Lung (tissue), 12 donors: ENCODE measurements around the gene NDC80. TPM values are rescaled to one million over a fixed set of nuclear protein-coding genes. Genes with fewer than 3 reads are reported as not detected.
A peak's percentile ranks its signal among the peaks of the same experiment; 100 is the strongest.

Source experiments
- ATAC-seq: fragments of 200-7000 bp; cut with Tn5 transposase; one replicate; pipeline ENCODE4 v1.9.1; 2020; ENCODE audit warnings: moderate number of reproducible peaks; ENCODE audit not compliant: insufficient read depth, low FRiP score
- DNase-seq, 3 donors: peaks; one replicate each; pipeline ENCODE4 v3.0.0-alpha.2; 2013 to 2017
- H3K27ac ChIP-seq, 2 donors: one replicate each; pipeline ENCODE4 v1.5.1; 2013; ENCODE audit warnings: mild to moderate bottlenecking in 2 of 2, moderate library complexity in 2 of 2, control low read depth in 1 of 2, inconsistent platforms in 1 of 2, low read depth in 1 of 2, low read length in 1 of 2
- H3K27me3 ChIP-seq, 3 donors: one replicate each; pipeline ENCODE4 v1.5.1; 2013; ENCODE audit warnings: low read length in 2 of 3; ENCODE audit not compliant: control insufficient read depth in 3 of 3, insufficient read depth in 3 of 3
- H3K36me3 ChIP-seq, 4 donors: one replicate each; pipeline ENCODE4 v1.5.1; 2013; ENCODE audit warnings: low read length in 4 of 4, mild to moderate bottlenecking in 1 of 4, moderate library complexity in 1 of 4; ENCODE audit not compliant: control insufficient read depth in 4 of 4, insufficient read depth in 4 of 4
- H3K4me1 ChIP-seq, 5 donors: one replicate each; pipeline ENCODE4 v1.5.1; 2013; ENCODE audit warnings: low read length in 5 of 5, mild to moderate bottlenecking in 2 of 5, moderate library complexity in 1 of 5; ENCODE audit not compliant: control insufficient read depth in 5 of 5, insufficient read depth in 5 of 5
- H3K4me3 ChIP-seq: one replicate; pipeline ENCODE4 v1.5.1; 2013; ENCODE audit warnings: mild to moderate bottlenecking, control low read depth, moderate library complexity
- H3K9ac ChIP-seq, 2 donors: one replicate each; pipeline ENCODE4 v1.5.1; 2013; ENCODE audit warnings: low read length in 2 of 2, control low read depth in 1 of 2; ENCODE audit not compliant: insufficient read depth in 1 of 2
- H3K9me3 ChIP-seq, 4 donors: one replicate each; pipeline ENCODE4 v1.5.1; 2013; ENCODE audit warnings: low read length in 3 of 4, mild to moderate bottlenecking in 1 of 4, moderate library complexity in 1 of 4; ENCODE audit not compliant: control insufficient read depth in 4 of 4, insufficient read depth in 3 of 4
- CTCF ChIP-seq: IDR thresholded peaks from 2 replicates; pipeline ENCODE4 v1.5.1; 2012; ENCODE audit warnings: mild to moderate bottlenecking; ENCODE audit errors: control extremely low read depth, extremely low read depth
- WGBS, 2 donors: extraction: QIAGEN DNeasy Blood & Tissue Kit; methylation state at CpG; one replicate each; pipeline ENCODE4 v1.1.7; 2013; 5-methylcytosine and 5-hydroxymethylcytosine counted together
- polyA plus RNA-seq, 2 donors: library from polyadenylated mRNA; stranded (reverse); fragments of 200-250 nt; gene quantifications; one replicate each; pipeline ENCODE4 v1.2.1, GENCODE V29; 2013
- total RNA-seq, 2 donors: library from RNA; depleted of rRNA in 1 of 2; stranded (reverse); fragments of >200 nt in 1 of 2; gene quantifications; one replicate each; pipeline ENCODE4 v1.2.1, GENCODE V29; 2014 to 2021
- donor health status: control.
- donor health status: control.
- donor health status: Bipolar disorder and iron deficiency.
- donor health status: healthy.
- donor health status: DM: yes; HTN: yes; CAD: no.

Gene NDC80
- total and polyA plus RNA-seq, 4 donors, result 0.55 to 3.9 (median 2.3) TPM

DNA sequence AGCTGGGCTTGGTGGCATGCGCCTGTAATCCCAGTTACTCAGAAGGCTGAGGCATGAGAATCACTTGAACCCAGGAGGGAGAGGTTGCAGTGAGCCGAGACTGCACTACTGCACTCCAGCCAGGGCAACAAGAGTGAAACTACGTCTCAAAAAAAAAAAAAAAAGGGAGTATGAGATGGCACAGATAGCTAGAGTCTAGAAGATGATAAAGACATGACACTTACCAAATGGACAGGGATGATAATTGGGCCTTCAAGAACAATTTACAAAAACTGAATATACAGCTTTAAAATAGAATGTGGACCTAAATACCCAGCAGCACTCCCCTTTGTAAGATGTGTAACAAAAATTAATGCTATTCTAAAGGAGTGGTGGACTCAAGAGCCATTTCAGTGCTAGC, 2.8 kb upstream of the NDC80 start:
- ATAC-seq, result no peak
- H3K27me3 ChIP-seq, result no peaks in the 10 kb centered on the region
- DNase-seq, result no peak
- H3K9ac ChIP-seq, result no peak overlapping the region
- peaks cover 0 to 29% (median 10%) of the 10 kb centered on the region in 5 donors for H3K4me1 ChIP-seq
- H3K36me3 ChIP-seq, result peaks cover 2 to 5% (median 2%) of the 10 kb centered on the region in 4 donors
- H3K9me3 ChIP-seq, result no peaks in the 10 kb centered on the region
- no peak for TF ChIP-seq CTCF
- WGBS, 2 donors, result 96 to 97% methylated on average over 3 of the region's 3 CpGs
- no peak overlapping the region for H3K27ac ChIP-seq
- H3K4me3 ChIP-seq, result no peak overlapping the region

DNA sequence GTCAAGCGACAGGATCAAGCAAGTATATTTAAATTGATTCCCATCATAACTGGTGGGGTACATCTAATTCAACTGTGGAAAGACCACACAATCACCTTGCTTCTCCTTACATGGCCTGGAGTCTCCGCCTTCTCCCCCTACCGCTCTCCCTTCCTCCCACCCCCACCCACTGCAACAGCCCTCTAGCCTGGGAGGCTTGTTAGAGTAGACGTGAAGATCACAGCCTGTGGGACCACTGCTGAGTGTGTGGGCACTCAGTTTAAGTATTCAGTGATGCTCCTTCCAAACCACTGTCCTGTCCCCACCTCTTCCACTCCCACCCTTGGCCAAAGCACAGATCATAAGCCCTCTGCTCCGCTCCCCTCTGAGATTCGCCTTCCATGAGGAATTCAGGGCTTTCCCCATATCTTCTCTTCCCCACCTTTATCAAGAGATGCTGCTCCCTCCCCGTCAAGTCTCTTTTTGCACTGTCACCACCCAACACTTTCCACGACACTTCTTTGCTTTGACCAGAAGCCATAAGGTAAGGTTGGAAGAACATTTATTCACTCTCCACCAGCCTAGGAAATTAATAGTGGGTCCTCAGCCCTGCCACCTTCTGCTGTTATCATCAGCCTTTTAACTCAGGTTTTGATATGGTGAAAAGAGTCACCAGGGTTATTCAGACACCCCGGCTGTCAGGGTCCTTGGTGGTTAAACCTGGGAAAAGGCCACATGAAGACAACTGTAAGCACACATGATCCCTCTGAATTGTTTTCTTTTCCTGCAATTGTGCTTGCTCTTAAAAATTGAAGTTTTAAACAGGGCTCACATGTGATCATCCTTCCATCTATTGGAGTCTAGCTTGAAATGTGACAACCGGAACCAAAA, 1.8 kb upstream of the NDC80 start:
- Histone ChIP-seq H3K9ac (peak overlapping the region in 1 of 2 donors; percentile 100), H3K36me3 (peaks cover 0 to 5% (median 2%) of the 10 kb centered on the region in 4 donors), H3K27ac (no peak overlapping the region), H3K4me3 (no peak overlapping the region), H3K27me3 (no peaks in the 10 kb centered on the region), H3K4me1 (peaks cover 0 to 38% (median 10%) of the 10 kb centered on the region in 5 donors), H3K9me3 (no peaks in the 10 kb centered on the region)
- TF ChIP-seq CTCF, result no peak
- ATAC-seq (no peak), DNase-seq (no peak)
- WGBS, 2 donors, result 89 to 92% methylated on average over 10 of the region's 10 CpGs

- ATAC-seq, result peak; percentile 80
- no peaks in the 10 kb centered on the region for H3K27me3 ChIP-seq
- TF ChIP-seq CTCF, result no peak
- peak overlapping the region; percentile 96 to 100 for H3K9ac ChIP-seq
- peak overlapping the region; percentile 98 to 100 for H3K27ac ChIP-seq
- peak overlapping the region; percentile 88 for H3K4me3 ChIP-seq
- peaks cover 0 to 38% (median 10%) of the 10 kb centered on the region in 5 donors for H3K4me1 ChIP-seq
- H3K36me3 ChIP-seq, result peaks cover 0 to 5% (median 1%) of the 10 kb centered on the region in 4 donors
- peak in 2 of 3 donors; percentile 73 to 80 for DNase-seq
- H3K9me3 ChIP-seq, result no peaks in the 10 kb centered on the region
- WGBS, 2 donors, result 0 to 1% methylated on average over 16 of the region's 16 CpGs
These were observed 571 bp upstream of the NDC80 start for GRCh38 chr18:2570772-2571199.
